ENCODE results near the gene METRN.

DNA sequence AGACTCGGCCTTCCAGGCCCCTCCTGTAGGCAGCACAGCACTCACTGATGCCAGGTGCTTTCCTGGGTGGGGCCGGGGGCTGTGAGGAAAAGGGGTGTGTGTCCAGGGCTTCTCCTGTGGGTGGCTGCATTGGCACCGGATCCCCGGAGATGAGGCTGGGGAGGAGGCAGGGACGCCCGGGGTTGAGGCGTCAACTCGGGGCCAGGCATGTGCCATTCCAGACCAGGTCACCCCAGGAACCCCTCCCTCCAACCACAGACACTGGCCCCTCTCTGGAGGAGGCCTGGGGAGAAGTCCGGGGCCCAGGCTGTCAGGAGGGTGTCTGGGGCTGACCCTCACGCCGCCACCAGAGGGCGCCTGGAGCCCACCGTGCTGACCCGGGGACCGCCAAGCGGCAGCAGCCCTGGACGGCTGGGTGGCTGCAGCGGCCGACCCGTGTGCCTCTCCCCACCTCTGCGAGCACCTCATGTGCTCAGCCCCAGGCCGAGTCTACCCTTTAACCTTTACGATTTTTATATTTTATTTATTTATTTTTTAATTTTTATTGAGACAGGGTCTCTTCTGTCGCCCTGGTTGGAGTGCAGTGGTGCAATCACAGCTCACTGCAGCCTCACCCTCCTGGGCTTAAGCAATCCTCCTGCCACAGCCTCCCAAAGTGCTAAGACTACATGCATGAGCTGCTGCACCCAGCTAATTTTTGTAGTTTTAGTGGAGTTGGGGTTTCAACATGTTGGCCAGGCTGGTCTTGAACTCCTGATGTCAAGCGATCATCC lies 3.2 kb upstream of the METRN start:
- TF ChIP-seq, protein P1, sequence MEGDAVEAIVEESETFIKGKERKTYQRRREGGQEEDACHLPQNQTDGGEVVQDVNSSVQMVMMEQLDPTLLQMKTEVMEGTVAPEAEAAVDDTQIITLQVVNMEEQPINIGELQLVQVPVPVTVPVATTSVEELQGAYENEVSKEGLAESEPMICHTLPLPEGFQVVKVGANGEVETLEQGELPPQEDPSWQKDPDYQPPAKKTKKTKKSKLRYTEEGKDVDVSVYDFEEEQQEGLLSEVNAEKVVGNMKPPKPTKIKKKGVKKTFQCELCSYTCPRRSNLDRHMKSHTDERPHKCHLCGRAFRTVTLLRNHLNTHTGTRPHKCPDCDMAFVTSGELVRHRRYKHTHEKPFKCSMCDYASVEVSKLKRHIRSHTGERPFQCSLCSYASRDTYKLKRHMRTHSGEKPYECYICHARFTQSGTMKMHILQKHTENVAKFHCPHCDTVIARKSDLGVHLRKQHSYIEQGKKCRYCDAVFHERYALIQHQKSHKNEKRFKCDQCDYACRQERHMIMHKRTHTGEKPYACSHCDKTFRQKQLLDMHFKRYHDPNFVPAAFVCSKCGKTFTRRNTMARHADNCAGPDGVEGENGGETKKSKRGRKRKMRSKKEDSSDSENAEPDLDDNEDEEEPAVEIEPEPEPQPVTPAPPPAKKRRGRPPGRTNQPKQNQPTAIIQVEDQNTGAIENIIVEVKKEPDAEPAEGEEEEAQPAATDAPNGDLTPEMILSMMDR (IDR thresholded peaks at IDR 0.05) = peak; percentile 93 to 96 (median 94)
- TF ChIP-seq POLR2AphosphoS5 (IDR thresholded peaks at IDR 0.05) (peak in 1 of 2 donors; percentile 32), POLR2A (IDR thresholded peaks at IDR 0.05; ENCODE audit: low read depth) (no peak), EP300 (IDR thresholded peaks at IDR 0.05) (no peak)

All from esophagus muscularis mucosa (tissue), 4 donors.